GM12873 (cell line): ENCODE data around the gene RFTN1.

Experiments used
- TF ChIP-seq, protein P1 (sequence below): IDR thresholded peaks from 2 replicates; pipeline ENCODE4 v1.5.1; 2012; ENCODE audit warnings: low read depth, mild to moderate bottlenecking, moderate library complexity, low read length, control low read depth; ENCODE audit not compliant: insufficient read depth; ENCODE audit errors: missing control alignments

Gene RFTN1, protein sequence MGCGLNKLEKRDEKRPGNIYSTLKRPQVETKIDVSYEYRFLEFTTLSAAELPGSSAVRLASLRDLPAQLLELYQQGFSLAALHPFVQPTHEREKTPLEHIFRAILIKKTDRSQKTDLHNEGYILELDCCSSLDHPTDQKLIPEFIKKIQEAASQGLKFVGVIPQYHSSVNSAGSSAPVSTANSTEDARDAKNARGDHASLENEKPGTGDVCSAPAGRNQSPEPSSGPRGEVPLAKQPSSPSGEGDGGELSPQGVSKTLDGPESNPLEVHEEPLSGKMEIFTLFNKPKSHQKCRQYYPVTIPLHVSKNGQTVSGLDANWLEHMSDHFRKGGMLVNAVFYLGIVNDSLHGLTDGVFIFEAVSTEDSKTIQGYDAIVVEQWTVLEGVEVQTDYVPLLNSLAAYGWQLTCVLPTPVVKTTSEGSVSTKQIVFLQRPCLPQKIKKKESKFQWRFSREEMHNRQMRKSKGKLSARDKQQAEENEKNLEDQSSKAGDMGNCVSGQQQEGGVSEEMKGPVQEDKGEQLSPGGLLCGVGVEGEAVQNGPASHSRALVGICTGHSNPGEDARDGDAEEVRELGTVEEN

DNA sequence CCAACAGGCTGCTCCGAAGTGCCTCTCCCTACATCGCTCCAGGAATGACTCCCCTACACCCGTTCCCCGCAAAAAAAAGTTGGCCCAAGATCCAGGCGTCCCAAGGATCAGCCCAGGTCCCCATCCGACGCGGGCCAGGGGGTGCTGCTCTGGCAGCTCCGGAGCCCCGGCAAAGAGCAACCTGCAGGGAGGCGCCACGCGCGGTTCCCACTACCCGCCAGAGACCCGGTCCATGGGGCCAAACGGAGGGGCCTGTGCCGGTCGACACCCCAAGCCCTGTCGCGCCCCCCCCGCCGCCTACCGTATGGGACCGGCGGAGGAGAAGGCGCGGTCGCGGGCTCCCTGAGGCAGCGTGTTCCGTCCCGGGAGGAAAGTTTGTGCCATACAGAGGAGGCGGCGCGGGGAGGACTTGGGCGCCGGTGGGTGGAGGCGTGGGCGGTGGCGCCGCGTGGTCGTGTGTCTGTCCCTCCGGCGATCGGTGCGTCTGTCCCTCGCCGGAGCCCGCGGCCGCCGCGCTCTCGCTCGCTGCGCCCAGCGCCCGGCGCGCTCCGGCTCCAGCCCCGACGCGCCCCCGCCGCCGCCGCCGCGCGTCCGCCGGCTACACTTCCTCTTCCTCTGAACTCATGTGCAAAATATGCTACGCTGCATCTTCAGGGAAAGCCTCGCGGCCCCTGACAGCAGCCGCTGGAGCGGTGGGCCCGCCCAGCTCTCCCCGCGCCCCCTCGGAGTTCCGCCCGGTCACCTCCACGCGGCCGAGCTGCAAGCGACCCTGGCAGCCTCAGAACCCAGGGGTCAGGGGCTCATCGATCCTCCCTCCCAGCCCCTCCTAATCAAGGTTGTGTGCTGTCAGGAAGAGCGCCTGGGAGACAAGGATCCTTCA, at the start of gene RFTN1:
Gene RFTN1 (minus strand): TSS at position 559 of the 880 bp plus-strand sequence. CDS start 19,830 bp downstream, outside the sequence.
- TF ChIP-seq, protein P1, sequence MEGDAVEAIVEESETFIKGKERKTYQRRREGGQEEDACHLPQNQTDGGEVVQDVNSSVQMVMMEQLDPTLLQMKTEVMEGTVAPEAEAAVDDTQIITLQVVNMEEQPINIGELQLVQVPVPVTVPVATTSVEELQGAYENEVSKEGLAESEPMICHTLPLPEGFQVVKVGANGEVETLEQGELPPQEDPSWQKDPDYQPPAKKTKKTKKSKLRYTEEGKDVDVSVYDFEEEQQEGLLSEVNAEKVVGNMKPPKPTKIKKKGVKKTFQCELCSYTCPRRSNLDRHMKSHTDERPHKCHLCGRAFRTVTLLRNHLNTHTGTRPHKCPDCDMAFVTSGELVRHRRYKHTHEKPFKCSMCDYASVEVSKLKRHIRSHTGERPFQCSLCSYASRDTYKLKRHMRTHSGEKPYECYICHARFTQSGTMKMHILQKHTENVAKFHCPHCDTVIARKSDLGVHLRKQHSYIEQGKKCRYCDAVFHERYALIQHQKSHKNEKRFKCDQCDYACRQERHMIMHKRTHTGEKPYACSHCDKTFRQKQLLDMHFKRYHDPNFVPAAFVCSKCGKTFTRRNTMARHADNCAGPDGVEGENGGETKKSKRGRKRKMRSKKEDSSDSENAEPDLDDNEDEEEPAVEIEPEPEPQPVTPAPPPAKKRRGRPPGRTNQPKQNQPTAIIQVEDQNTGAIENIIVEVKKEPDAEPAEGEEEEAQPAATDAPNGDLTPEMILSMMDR, result no peak

- TF ChIP-seq, protein P1, result no peak
Observed at GRCh38 chr3:16559653-16560365, 46.3 kb upstream of the RFTN1 start.

GRCh38 chr3:16554126-16554525, 40.6 kb upstream of the RFTN1 start:
- TF ChIP-seq, protein P1, result no peak

DNA sequence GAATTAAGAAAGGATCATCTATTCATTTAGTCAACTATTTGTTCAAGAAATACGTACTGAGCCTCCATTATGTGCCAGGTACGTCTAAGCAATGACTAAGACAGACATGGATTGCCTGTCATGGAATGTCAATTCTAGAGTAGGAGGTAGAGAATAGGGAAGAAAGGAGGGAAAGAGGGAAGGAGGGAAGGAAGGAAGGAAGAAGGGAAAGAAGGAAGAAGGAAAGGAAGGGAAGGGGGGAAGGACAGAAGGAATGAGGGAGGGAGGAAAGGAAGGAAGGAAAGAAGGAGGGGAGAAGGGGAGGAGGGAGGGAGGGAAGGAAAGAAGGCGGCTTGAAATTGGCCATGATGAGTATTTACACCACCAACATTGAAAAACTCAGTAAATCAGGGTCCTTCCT, 39.3 kb upstream of the RFTN1 start:
- TF ChIP-seq, protein P1, result no peak

GRCh38 chr3:16551342-16551976, 38.0 kb upstream of the RFTN1 start:
- TF ChIP-seq, protein P1, result no peak

DNA sequence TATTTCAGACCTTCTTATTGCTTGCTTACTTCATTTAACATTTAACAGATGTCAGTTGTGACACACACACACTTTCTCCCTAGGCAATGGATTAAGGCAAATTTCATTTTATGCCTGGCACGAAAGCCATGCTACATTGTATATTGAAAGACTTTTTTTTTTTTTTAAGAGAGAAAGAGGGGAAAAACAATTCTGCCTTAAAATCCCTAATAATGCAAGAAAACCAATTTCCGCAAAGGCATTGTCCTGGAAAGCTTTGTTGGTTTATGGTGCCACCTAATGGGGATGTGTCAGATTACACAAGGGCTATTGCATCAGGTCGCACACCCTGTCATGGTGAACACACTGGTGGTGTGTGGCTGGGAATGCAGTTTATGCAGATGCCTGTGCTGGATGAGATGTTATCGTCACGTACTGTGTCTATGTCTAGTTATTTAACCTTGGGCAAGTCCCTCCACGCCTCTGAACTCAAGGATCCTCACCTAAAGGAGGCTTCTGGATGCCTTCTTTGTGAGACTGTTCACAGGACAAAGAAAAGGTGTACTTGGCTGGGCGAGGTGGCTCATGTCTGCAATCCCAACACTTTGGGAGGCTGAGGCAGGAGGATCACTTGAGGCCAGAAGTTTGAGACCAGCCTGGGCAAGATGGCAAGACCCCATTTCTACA, 37.3 kb upstream of the RFTN1 start:
- TF ChIP-seq, protein P1, result peak; percentile 91
